GM13976 (cell line): ENCODE measurements around the gene PRPH2.
"Not testable (repeated sequence)": the region's sequence is repeated elsewhere in the genome, so short reads cannot be mapped to it uniquely, and the experiment has no call there.

Source experiments
- DNase-seq: peaks from one replicate; pipeline ENCODE4 v3.0.0; 2012; ENCODE audit warnings: low spot score
- in situ Hi-C: fragments of 300-500 bp; cut with MboI; formaldehyde crosslinking; loops from one replicate; pipeline ENCODE4 v1.12.0; 2022; ENCODE audit warnings: low sequenced_read_pairs, mixed read lengths, inconsistent platforms; ENCODE audit not compliant: unreplicated experiment
- TF ChIP-seq, protein P1 (sequence below): IDR thresholded peaks from 2 replicates; pipeline ENCODE4 v1.5.1; 2012; ENCODE audit warnings: borderline replicate concordance, mild to moderate bottlenecking; ENCODE audit not compliant: insufficient read depth; ENCODE audit errors: extremely low read depth, missing control alignments, control extremely low read depth

The PRPH2 gene

DNA sequence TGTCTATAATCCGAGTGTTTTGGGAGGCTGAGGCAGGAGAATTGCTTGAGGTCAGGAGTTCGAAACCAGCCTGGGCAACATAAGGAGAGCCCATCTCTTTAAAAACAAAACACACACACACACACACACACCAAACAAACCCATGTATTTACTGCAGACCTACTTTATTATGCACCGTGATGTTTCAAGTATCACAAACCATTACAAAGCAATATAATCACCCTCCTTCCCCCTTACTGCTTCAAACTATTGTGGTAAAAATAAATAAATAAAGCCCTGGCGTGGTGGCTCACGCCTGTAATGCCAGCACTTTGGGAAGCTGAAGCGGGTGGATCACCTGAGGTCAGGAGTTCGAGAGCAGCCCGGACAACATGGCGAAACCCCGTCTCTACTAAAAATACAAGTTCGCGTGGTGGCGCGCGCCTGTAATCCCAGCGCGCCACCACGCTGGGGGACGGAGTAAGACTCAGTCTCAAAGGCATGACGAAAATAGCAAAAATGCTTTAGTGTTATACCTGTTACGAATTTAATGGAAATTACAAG, 22.0 kb upstream of the PRPH2 start:
- TF ChIP-seq, protein P1, sequence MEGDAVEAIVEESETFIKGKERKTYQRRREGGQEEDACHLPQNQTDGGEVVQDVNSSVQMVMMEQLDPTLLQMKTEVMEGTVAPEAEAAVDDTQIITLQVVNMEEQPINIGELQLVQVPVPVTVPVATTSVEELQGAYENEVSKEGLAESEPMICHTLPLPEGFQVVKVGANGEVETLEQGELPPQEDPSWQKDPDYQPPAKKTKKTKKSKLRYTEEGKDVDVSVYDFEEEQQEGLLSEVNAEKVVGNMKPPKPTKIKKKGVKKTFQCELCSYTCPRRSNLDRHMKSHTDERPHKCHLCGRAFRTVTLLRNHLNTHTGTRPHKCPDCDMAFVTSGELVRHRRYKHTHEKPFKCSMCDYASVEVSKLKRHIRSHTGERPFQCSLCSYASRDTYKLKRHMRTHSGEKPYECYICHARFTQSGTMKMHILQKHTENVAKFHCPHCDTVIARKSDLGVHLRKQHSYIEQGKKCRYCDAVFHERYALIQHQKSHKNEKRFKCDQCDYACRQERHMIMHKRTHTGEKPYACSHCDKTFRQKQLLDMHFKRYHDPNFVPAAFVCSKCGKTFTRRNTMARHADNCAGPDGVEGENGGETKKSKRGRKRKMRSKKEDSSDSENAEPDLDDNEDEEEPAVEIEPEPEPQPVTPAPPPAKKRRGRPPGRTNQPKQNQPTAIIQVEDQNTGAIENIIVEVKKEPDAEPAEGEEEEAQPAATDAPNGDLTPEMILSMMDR = no peak
- in situ Hi-C loops = no loop called here
- DNase-seq = no peak

DNA sequence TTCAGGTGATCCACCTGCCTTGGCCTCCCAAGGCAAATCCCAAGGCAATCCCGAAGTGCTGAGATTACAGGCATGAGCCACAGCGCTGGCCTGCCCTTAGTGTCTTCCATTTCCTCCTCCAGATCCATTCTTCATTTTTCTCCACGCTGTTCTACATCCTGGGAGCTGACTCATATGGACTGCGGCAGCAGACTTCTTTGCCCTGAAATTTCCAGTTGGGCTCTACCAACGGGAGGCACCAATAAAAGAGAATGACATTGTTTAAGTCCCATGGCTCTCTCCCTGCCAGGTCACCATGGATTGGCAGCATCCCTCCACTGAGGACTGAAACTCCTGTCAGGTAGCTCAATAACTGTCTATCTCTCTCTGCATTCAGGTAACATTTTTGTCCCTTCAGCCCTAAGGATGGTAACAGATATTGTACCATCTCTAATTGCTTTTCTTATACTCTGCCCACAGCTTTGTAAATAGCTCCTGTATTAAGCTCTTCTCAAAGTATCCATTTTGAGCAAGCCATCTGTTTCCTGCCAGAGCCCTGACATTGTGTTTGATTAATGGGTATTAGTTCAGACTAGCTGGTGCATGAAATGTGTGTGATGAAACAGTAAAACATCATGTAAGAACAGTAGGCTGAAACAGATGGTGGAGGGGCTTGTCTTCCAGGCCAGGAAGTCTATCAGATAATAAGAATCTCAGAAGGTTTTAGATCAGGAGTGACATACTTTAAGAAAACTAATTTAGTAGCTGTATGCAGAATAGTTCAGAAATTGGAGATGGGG, 19.9 kb upstream of the PRPH2 start:
- TF ChIP-seq, protein P1 = no peak
- no peak for DNase-seq
- in situ Hi-C loops = no loop called here

DNA sequence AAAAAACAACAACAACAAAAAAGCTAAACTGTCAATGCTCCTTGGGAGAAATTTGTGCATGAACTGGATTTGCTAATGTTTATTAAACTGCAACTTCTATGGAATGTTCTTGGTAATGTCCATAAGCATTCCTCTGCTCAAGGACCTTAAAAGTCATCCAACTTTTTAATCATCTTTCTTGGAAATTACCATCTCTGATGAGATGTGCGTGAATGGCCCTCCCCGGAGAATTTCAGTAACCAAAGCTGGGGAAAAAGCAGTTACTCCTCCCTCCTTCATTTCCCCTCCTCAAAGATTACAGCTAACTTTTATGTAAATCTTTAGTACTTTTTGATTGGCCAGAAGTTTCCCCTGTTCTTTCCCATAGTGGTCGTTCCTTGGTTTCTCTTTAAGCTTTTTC, 18.3 kb upstream of the PRPH2 start:
- DNase-seq = peak; percentile 6
- TF ChIP-seq, protein P1 = no peak
- in situ Hi-C loops = no loop called here

DNA sequence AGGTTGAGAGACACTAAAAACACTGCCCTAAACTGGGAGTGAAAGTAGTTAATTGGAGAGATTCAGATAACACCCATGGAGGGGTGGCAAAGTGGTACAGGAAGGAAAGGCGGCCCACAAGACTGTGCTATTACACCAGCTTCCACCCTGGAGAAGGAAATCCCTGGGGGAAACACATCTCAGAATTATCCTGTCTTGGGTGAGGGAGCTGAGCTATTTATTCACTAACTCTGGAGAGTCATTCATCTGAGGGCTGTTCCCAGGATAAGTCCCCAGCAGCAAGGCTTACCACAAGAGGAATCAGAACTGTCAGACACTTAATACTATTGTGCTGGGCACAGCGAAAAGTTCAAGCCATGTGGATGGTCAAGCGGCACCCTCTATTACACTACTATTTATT, 13.6 kb upstream of the PRPH2 start:
- no peak for DNase-seq
- TF ChIP-seq, protein P1 = no peak
- in situ Hi-C loops = no loop called here

DNA sequence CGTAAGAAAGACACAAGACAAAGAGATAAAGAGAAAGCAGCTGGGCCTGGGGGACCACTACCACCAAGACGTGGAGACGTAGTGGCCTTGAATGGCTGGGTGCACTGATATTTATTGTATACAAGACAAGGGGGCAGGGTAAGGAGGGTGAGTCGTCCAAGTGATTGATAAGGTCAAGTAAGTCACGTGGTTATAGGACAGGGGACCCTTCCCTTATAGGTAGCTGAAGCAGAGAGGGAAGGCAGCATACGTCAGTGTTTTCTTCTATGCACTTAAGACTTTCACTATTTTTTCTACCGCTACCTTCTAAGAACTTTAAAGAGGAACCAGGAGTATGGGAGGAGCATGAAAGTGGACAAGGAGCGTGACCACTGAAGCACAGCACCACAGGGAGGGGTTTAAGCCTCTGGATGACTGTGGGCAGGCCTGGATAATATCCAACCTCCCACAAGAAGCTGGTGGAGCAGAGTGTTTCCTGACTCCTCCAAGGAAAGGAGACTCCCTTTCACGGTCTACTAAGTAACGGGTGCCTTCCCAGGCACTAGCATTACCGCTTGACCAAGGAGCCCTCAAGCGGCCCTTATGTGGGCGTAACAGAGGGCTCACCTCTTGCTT, 11.6 kb upstream of the PRPH2 start:
- DNase-seq, in situ Hi-C loops: not testable (repeated sequence)

DNA sequence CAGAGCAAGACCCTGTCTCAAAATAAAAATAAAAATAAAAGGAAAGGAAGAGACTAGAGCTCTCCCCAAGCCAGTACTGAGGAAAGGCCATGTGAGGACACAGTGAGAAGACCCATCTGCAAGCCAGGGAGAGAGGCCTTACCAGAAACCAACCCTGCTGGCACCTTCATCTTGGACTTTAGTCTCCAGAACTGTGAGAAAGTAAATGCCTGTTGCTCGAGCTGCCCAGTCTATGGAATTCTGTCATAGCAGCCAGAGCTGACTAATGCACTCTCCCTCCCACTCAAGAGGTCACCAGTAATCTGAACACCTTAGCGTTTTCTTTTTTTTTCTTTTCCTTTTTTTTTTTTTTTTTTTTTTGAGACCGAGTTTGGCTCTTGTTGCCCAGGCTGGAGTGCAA, 7.3 kb upstream of the PRPH2 start:
- in situ Hi-C loops = no loop called here

More for the DNA sequence above, 7.3 kb upstream of the PRPH2 start:
- no peak for DNase-seq
- TF ChIP-seq, protein P1 = no peak
